Sigmoid colon (tissue), 7 donors: Measurements from ENCODE around the gene DAAM2. TPM values are rescaled to one million over a fixed set of nuclear protein-coding genes. Genes with fewer than 3 reads are reported as not detected.

Experiments used
- DNase-seq: peaks from one replicate; pipeline ENCODE4 v3.0.0-alpha.2; 2019
- H3K27ac ChIP-seq, 4 donors: fragments of 200-600 bp; sonication (generic); one replicate each; pipeline ENCODE4 v1.5.1; 2016 to 2019; ENCODE audit warnings: mild to moderate bottlenecking in 1 of 4
- H3K27me3 ChIP-seq, 3 donors: fragments of 200-600 bp; sonication (generic); one replicate each; pipeline ENCODE4 v1.5.1; 2019; ENCODE audit warnings: mild to moderate bottlenecking in 1 of 3
- H3K36me3 ChIP-seq, 4 donors: fragments of 200-600 bp; sonication (generic); one replicate each; pipeline ENCODE4 v1.5.1; 2016 to 2019
- H3K4me1 ChIP-seq, 4 donors: fragments of 200-600 bp; sonication (generic); one replicate each; pipeline ENCODE4 v1.5.1; 2017 to 2019
- H3K4me3 ChIP-seq, 4 donors: fragments of 200-600 bp; sonication (generic); one replicate each; pipeline ENCODE4 v1.5.1; 2017 to 2019; ENCODE audit warnings: mild to moderate bottlenecking in 2 of 4, moderate library complexity in 1 of 4
- H3K9me3 ChIP-seq, 4 donors: fragments of 200-600 bp in 3 of 4; sonication (generic) in 3 of 4; one replicate each; pipeline versions ENCODE4 v1.5.1 to v1.6.1; 2013 to 2019
- CTCF ChIP-seq, 4 experiments: fragments of 450-650 bp in 3 of 4; fragments of 200-600 bp in 1 of 4; IDR thresholded peaks; one replicate each; pipeline ENCODE4 v1.5.1; 2016 to 2019; ENCODE audit warnings: antibody characterized with exemption in 4 of 4, mild to moderate bottlenecking in 3 of 4, moderate library complexity in 2 of 4
- EP300 ChIP-seq, 4 donors: sonication (generic); formaldehyde crosslinking; IDR thresholded peaks; one replicate each; pipeline ENCODE4 v1.6.1; 2017; ENCODE audit warnings: antibody characterized with exemption in 4 of 4
- POLR2A ChIP-seq, 2 donors: fragments of 450-650 bp; IDR thresholded peaks; one replicate each; pipeline ENCODE4 v1.6.1; 2016; ENCODE audit warnings: antibody characterized with exemption in 2 of 2, mild to moderate bottlenecking in 2 of 2, moderate library complexity in 2 of 2
- POLR2AphosphoS5 ChIP-seq, 4 donors: sonication (generic); formaldehyde crosslinking; IDR thresholded peaks; one replicate each; pipeline ENCODE4 v1.6.1; 2017; ENCODE audit warnings: antibody characterized with exemption in 4 of 4
- WGBS, 2 donors: extraction: QIAGEN DNeasy Blood & Tissue Kit; methylation state at CpG; one replicate each; pipeline ENCODE4 v1.1.7; 2013; 5-methylcytosine and 5-hydroxymethylcytosine counted together
- intact Hi-C: fragments of 100-400 bp; cut with DNase I; formaldehyde crosslinking; loops from one replicate; pipeline ENCODE4 v1.15.1; 2023
- polyA plus RNA-seq, 3 donors: library from polyadenylated mRNA; stranded (reverse); fragments of 200-250 nt; gene quantifications; one replicate each; pipeline ENCODE4 v1.2.3, GENCODE V29; 2013
- total RNA-seq, 4 donors: library from RNA; depleted of rRNA; stranded (reverse); fragments of >200 nt; gene quantifications; one replicate each; pipeline ENCODE4 v1.1.0, GENCODE V29; 2016
- donor health status: healthy with polysubstance abuse.
- donor health status: Bipolar disorder and iron deficiency.
- donor health status: healthy.

DAAM2 gene
- total and polyA plus RNA-seq, 7 donors: 4.2 to 53.2 (median 23.2) TPM

DNA sequence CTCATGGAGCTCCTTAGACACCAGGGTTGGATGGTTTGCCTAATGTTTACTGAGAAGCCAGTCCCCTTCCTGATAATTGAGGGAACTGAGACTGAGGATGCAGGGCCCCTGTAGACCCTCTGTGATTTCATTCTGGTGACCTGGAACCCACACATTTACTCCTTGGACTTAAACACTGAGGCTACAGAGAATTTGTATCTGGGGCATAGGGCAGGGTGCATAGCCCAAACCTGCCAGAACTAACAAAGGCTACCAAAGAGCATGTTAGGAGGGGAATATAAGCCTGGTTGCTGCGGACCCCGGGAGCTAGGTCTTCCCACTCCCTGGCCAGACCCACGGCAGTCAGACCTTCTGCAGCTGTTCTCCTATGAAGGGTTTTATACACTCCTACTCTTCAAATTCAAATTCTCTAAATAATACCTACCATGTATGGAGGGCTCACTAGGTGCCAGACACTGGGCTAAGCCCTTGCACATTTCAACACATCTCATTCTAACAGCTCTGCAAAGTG, 19.7 kb downstream of the DAAM2 start:
- intact Hi-C loops: no loop called here
- Histone ChIP-seq H3K9me3 (no peaks in the 10 kb centered on the region), H3K4me1 (peaks cover 0 to 53% (median 41%) of the 10 kb centered on the region in 4 donors), H3K36me3 (peaks cover 0 to 6% (median 2%) of the 10 kb centered on the region in 4 donors), H3K27me3 (no peaks in the 10 kb centered on the region), H3K27ac (peak overlapping the region; percentile 48 to 90 (median 54)), H3K4me3 (no peak overlapping the region)
- whole genome bisulfite sequencing, 2 donors: 84 to 88% methylated on average over 3 of the region's 3 CpGs
- DNase-seq: no peak
- TF ChIP-seq CTCF (IDR thresholded peaks at IDR 0.05) (no peak), EP300 (IDR thresholded peaks at IDR 0.05) (no peak), POLR2A (IDR thresholded peaks at IDR 0.05) (no peak), POLR2AphosphoS5 (IDR thresholded peaks at IDR 0.05) (no peak)

DNA sequence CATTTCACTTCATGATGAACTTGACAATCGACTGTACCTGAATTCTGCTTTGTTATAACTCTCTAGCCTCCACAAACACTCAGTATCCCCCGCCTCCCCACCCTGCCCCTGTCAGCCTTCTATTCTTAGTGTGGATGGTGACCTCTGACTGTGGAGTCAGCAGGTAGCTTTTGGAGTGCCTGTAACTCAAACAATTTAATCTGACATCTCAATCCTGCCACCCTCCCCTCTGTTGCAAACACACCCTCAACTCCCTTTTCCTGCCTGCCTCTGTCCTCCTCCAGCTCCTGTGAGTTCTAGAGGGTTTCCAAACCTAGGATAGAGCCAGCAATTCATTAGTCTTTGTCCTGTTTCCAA, 20.3 kb downstream of the DAAM2 start:
- TF ChIP-seq CTCF (IDR thresholded peaks at IDR 0.05): no peak
- no peak for TF ChIP-seq EP300 (IDR thresholded peaks at IDR 0.05)
- TF ChIP-seq POLR2A (IDR thresholded peaks at IDR 0.05): no peak
- no peak for TF ChIP-seq POLR2AphosphoS5 (IDR thresholded peaks at IDR 0.05)
- intact Hi-C loops: no loop called here
- peaks cover 0 to 6% (median 2%) of the 10 kb centered on the region in 4 donors for H3K36me3 ChIP-seq
- H3K27me3 ChIP-seq: no peaks in the 10 kb centered on the region
- peak overlapping the region; percentile 48 to 90 (median 54) for H3K27ac ChIP-seq
- H3K9me3 ChIP-seq: no peaks in the 10 kb centered on the region
- peaks cover 0 to 59% (median 47%) of the 10 kb centered on the region in 4 donors for H3K4me1 ChIP-seq
- 73 to 75% methylated on average over 2 of the region's 2 CpGs for WGBS, 2 donors
- no peak overlapping the region for H3K4me3 ChIP-seq
- DNase-seq: no peak

DNA sequence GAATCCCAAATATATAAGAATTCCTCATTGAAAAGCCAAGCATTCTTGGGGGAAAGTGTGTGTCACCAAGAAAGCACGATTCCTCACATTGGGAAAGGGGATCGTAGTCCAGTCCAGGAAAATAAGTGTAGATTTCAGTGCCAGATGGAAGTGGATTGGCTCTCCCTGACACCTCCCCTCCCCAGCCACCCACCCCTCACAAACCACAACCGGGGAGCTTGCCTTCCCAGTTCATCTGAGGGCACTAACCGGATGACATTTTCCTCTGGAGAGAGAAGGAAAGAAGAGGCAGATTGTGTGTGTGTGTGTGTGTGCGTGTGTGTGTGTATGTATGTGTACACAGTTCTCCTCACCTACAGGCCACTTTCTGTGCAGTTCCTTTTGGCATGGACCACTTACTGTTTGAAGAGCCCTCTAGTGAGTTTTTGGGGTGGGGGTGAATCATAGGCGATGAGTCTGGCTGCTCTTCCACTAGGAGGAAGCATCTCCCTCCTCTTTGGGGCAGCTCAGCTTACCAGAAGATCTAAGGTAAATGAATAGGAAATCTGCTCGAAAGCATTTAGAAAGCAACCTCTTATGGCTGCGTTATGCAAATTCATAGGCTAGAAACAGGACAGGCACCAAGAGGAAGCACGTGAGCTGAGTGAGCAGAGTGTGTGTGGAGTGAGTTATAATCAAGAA, 20.8 kb downstream of the DAAM2 start:
- intact Hi-C loops: no loop called here
- Histone ChIP-seq H3K9me3 (no peaks in the 10 kb centered on the region), H3K4me3 (no peak overlapping the region), H3K36me3 (peaks cover 0 to 6% (median 2%) of the 10 kb centered on the region in 4 donors), H3K27me3 (no peaks in the 10 kb centered on the region), H3K27ac (peak overlapping the region; percentile 48 to 90 (median 54)), H3K4me1 (peaks cover 0 to 61% (median 49%) of the 10 kb centered on the region in 4 donors)
- no peak for DNase-seq
- 31 to 40% methylated on average over 9 of the region's 9 CpGs for WGBS, 2 donors
- peak in 3 of 4 donors; percentile 12 to 53 (median 23) for TF ChIP-seq POLR2AphosphoS5 (IDR thresholded peaks at IDR 0.05)
- peak in 1 of 4 experiments; percentile 28 for TF ChIP-seq CTCF (IDR thresholded peaks at IDR 0.05)
- TF ChIP-seq POLR2A (IDR thresholded peaks at IDR 0.05): no peak
- no peak for TF ChIP-seq EP300 (IDR thresholded peaks at IDR 0.05)

DNA sequence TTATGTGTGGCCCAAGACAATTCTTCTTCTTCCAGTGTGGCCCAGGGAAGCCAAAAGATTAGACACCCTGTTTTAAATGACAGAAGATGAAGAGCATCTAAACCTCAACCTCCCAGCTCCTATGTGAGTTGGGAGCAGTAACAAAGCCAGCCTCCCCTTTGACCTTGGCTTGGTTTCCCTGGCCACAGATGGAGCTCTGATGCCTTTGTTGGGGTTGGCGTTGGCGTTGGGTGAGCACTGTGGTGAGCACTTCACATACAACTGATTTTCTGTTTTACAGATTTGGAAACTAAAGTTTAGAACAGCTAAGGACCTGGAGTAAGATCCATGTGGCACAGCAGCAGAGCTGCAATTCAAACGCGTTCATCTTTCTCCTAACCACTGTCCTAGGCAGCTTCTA, 22.1 kb downstream of the DAAM2 start:
- Histone ChIP-seq H3K27me3 (no peaks in the 10 kb centered on the region), H3K4me3 (no peak overlapping the region), H3K36me3 (peaks cover 0 to 6% (median 2%) of the 10 kb centered on the region in 4 donors), H3K9me3 (no peaks in the 10 kb centered on the region), H3K27ac (peak overlapping the region in 3 of 4 donors; percentile 7 to 90 (median 54)), H3K4me1 (peaks cover 0 to 73% (median 50%) of the 10 kb centered on the region in 4 donors)
- TF ChIP-seq CTCF (IDR thresholded peaks at IDR 0.05) (no peak), POLR2AphosphoS5 (IDR thresholded peaks at IDR 0.05) (no peak), POLR2A (IDR thresholded peaks at IDR 0.05) (no peak), EP300 (IDR thresholded peaks at IDR 0.05) (no peak)
- DNase-seq: no peak
- WGBS, 2 donors: 94% methylated on average over 4 of the region's 4 CpGs
- intact Hi-C loops: no loop called here
